Measurements from ENCODE around the gene RFLNA. TPM values are rescaled to one million over a fixed set of nuclear protein-coding genes. Genes with fewer than 3 reads are reported as not detected.

RFLNA gene
- total and polyA plus RNA-seq, 2 of the 13 experiments (the other 11 are each of a cell fraction or from before 2014, with no cell fraction given), result not detected

DNA sequence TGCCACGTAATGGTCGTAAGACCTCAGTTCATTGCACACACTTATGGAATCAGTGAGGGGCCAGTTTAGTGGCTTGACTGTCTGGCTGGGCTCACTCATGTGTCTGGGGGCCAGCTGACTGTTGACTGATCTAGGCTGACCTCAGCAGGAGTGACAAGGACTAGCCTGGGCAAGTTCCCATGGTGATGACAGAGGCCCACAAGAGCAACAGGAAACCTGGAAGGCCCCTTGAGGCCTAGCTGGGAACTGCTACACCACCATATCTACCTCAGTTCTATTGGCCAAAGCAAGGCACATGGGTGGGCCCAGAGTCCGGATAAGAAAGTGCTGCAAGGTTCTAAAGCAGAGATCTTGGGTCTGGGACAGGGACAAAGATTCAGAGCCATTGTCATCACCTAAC lies 21.3 kb upstream of the RFLNA start (continued):
- TF ChIP-seq, protein P1, sequence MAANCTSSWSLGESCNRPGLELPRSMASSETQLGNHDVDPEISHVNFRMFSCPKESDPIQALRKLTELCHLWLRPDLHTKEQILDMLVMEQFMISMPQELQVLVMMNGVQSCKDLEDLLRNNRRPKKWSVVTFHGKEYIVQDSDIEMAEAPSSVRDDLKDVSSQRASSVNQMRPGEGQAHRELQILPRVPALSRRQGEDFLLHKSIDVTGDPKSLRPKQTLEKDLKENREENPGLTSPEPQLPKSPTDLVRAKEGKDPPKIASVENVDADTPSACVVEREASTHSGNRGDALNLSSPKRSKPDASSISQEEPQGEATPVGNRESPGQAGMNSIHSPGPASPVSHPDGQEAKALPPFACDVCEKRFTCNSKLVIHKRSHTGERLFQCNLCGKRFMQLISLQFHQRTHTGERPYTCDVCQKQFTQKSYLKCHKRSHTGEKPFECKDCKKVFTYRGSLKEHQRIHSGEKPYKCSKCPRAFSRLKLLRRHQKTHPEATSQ (CRISPR knock-in tag; IDR thresholded peaks at IDR 0.05; ENCODE audit: borderline replicate concordance), result no peak
- TF ChIP-seq, protein P2, sequence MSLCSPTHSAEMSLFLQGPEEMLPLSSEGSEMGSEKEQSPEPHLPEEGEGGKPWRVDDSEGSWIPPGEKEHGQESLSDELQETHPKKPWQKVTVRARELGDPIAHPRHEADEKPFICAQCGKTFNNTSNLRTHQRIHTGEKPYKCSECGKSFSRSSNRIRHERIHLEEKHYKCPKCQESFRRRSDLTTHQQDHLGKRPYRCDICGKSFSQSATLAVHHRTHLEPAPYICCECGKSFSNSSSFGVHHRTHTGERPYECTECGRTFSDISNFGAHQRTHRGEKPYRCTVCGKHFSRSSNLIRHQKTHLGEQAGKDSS (CRISPR knock-in tag; IDR thresholded peaks at IDR 0.05; ENCODE audit: borderline replicate concordance, low read depth), result 0 out of 2 replicates have a peak, but pooled peaks have one; percentile 39
- TF ChIP-seq ZNF235 (CRISPR knock-in tag; IDR thresholded peaks at IDR 0.05; ENCODE audit: borderline replicate concordance) (no peak), KLF11 (CRISPR knock-in tag; IDR thresholded peaks at IDR 0.05) (no peak), ZC3H4 (CRISPR knock-in tag; IDR thresholded peaks at IDR 0.05; ENCODE audit: borderline replicate concordance) (no peak), GFI1 (CRISPR knock-in tag; IDR thresholded peaks at IDR 0.05; ENCODE audit: borderline replicate concordance) (no peak), TARDBP (CRISPR knock-in tag; IDR thresholded peaks at IDR 0.05) (peak; percentile 52; the same call in 1 of the 2 replicates), AGO2 (optimal IDR thresholded peaks at IDR 0.05; ENCODE audit: low read depth, low read length) (no peak), POGZ (CRISPR knock-in tag; IDR thresholded peaks at IDR 0.05) (no peak), ZNF274 (CRISPR knock-in tag; IDR thresholded peaks at IDR 0.05) (no peak), ZNF468 (CRISPR knock-in tag; IDR thresholded peaks at IDR 0.05) (no peak), CBX5 (CRISPR knock-in tag; IDR thresholded peaks at IDR 0.05; ENCODE audit: borderline replicate concordance) (peak; percentile 37; the same call in 1 of the 2 replicates), XRCC5 (optimal IDR thresholded peaks at IDR 0.05; ENCODE audit: low read length) (peak; percentile 37)
- TF ChIP-seq, protein P3, sequence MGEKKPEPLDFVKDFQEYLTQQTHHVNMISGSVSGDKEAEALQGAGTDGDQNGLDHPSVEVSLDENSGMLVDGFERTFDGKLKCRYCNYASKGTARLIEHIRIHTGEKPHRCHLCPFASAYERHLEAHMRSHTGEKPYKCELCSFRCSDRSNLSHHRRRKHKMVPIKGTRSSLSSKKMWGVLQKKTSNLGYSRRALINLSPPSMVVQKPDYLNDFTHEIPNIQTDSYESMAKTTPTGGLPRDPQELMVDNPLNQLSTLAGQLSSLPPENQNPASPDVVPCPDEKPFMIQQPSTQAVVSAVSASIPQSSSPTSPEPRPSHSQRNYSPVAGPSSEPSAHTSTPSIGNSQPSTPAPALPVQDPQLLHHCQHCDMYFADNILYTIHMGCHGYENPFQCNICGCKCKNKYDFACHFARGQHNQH (CRISPR knock-in tag; IDR thresholded peaks at IDR 0.05), result 0 out of 2 replicates have a peak, but pooled peaks have one; percentile 38
- TF ChIP-seq, protein P4, sequence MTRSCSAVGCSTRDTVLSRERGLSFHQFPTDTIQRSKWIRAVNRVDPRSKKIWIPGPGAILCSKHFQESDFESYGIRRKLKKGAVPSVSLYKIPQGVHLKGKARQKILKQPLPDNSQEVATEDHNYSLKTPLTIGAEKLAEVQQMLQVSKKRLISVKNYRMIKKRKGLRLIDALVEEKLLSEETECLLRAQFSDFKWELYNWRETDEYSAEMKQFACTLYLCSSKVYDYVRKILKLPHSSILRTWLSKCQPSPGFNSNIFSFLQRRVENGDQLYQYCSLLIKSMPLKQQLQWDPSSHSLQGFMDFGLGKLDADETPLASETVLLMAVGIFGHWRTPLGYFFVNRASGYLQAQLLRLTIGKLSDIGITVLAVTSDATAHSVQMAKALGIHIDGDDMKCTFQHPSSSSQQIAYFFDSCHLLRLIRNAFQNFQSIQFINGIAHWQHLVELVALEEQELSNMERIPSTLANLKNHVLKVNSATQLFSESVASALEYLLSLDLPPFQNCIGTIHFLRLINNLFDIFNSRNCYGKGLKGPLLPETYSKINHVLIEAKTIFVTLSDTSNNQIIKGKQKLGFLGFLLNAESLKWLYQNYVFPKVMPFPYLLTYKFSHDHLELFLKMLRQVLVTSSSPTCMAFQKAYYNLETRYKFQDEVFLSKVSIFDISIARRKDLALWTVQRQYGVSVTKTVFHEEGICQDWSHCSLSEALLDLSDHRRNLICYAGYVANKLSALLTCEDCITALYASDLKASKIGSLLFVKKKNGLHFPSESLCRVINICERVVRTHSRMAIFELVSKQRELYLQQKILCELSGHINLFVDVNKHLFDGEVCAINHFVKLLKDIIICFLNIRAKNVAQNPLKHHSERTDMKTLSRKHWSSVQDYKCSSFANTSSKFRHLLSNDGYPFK (CRISPR knock-in tag; IDR thresholded peaks at IDR 0.05; ENCODE audit: borderline replicate concordance), result no peak
- TF ChIP-seq, protein P5, sequence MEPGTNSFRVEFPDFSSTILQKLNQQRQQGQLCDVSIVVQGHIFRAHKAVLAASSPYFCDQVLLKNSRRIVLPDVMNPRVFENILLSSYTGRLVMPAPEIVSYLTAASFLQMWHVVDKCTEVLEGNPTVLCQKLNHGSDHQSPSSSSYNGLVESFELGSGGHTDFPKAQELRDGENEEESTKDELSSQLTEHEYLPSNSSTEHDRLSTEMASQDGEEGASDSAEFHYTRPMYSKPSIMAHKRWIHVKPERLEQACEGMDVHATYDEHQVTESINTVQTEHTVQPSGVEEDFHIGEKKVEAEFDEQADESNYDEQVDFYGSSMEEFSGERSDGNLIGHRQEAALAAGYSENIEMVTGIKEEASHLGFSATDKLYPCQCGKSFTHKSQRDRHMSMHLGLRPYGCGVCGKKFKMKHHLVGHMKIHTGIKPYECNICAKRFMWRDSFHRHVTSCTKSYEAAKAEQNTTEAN (CRISPR knock-in tag; conservative IDR thresholded peaks at IDR 0.05), result peak; percentile 81; the same call in 1 of the 2 replicates
- TF ChIP-seq, protein P6, sequence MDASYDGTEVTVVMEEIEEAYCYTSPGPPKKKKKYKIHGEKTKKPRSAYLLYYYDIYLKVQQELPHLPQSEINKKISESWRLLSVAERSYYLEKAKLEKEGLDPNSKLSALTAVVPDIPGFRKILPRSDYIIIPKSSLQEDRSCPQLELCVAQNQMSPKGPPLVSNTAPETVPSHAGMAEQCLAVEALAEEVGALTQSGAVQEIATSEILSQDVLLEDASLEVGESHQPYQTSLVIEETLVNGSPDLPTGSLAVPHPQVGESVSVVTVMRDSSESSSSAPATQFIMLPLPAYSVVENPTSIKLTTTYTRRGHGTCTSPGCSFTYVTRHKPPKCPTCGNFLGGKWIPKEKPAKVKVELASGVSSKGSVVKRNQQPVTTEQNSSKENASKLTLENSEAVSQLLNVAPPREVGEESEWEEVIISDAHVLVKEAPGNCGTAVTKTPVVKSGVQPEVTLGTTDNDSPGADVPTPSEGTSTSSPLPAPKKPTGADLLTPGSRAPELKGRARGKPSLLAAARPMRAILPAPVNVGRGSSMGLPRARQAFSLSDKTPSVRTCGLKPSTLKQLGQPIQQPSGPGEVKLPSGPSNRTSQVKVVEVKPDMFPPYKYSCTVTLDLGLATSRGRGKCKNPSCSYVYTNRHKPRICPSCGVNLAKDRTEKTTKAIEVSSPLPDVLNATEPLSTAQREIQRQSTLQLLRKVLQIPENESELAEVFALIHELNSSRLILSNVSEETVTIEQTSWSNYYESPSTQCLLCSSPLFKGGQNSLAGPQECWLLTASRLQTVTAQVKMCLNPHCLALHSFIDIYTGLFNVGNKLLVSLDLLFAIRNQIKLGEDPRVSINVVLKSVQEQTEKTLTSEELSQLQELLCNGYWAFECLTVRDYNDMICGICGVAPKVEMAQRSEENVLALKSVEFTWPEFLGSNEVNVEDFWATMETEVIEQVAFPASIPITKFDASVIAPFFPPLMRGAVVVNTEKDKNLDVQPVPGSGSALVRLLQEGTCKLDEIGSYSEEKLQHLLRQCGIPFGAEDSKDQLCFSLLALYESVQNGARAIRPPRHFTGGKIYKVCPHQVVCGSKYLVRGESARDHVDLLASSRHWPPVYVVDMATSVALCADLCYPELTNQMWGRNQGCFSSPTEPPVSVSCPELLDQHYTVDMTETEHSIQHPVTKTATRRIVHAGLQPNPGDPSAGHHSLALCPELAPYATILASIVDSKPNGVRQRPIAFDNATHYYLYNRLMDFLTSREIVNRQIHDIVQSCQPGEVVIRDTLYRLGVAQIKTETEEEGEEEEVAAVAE (CRISPR knock-in tag; IDR thresholded peaks at IDR 0.05; ENCODE audit: borderline replicate concordance), result no peak
